Pulmonary artery endothelial cell (primary cell): Measurements from ENCODE around the gene CDC40. TPM values are rescaled to one million over a fixed set of nuclear protein-coding genes. Genes with fewer than 3 reads are reported as not detected.

ENCODE experiments used
- DNase-seq: peaks from one replicate; pipeline ENCODE4 v3.0.0-alpha.2; 2011; ENCODE audit warnings: low read depth, low spot score
- total RNA-seq: library from RNA; depleted of rRNA; stranded (reverse); fragments of >200 nt; gene quantifications from 2 replicates; pipeline ENCODE4 v1.2.3, GENCODE V29; 2014

The CDC40 gene
- total RNA-seq = 25.2 and 35.9 TPM in 2 replicates

DNA sequence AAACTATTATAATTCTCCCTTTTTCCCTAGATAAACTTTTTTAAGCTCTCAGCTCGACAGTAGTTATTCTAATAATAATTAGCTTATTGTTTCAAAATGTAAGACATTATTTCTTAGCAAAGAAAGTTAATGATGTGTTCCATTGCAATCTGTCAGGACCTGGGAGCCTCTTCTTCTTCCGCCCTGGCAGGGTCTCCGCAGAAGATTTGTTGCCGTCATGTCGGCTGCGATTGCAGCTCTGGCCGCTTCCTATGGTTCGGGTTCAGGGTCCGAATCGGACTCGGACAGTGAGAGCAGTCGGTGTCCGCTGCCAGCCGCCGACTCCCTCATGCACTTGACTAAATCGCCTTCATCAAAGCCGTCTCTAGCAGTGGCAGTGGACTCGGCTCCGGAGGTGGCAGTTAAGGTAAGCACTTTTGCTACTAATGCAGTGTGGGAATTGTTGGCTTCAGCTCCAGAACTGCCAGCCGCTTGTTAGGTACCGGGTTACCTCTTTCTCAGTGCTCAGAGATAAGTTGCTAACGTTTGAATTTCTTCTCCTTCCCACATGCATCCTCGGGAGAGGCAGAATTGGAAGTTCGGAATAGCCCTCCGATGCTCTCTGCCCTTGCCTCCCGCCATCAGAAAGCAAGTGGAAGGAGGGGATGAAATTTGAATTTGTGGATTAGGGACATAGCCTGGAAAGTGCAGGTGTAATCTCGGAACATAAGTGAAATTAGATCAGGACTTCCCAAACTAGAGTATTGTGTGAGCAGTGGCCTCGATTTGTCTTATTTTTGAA lies at the start of gene CDC40:
Gene CDC40 (plus strand): TSS at position 200 of the 781 bp plus-strand sequence. CDS start 18 bp downstream, at position 218.
- no peak for DNase-seq

DNA sequence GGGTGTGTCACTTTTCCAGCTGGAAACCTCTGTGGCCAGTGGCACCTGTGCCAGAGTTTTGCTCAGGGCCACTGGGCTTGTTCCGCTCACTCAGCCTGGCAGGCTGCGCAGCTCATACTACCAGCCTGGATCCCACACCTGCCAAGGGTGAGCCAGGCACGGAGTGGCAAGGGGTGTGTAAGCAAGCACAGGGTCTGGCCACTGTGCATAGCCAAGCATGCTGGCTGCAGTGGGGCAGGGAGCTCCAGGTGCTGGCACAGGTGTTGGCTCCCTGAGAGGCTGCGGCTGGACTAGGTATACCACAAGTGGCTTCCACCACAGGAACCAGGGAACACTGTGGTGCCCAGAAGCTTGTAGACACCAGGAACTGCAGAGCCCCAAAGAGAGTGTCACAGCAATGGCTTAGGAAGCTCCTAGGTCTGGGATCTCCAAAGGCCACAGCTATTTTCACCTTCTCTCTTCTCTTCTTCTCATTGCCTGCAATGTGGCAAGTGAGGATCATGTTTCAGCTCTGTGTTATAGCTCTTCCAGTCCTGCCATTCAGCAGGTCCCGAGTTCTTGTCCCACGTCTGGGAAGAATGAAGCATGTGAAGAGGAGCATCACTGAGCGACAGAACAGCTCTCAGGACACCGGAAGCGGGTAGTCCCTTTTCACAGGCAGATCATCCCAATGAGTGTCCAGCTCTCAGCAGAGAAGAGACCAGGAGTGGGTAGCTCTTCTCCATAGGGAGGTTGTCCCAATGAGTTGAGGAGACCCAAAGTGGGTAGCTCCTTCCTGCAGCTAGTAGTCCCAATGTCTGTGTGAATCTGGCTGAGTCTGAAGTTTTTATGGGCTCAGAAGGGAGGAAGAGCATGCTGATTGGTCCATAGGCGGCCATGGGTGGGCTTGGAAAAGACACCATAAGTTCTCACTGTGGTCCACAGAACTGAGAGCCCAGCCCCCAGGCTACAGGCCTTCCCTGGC lies 42.0 kb upstream of the CDC40 start:
- DNase-seq = no peak

DNA sequence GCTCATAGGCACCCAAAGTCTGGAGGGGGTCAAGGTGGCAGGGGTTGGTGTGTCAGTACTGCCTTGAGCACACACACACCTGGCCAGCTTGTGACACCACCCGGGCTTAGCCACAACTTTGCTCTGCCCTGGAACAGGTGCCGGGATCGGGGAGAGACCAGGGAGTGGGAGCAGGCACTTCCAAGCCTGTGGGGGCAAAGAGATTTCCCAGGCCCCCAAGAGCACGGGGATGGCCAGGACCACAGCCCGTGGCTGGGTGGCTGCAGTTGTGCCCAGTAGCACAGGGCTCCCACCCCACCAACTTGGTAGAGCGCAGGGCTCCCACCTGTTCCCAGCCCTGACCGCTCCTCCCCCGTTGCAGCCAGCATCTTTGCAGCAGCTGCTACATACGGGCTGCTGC lies 41.2 kb upstream of the CDC40 start:
- no peak for DNase-seq

DNA sequence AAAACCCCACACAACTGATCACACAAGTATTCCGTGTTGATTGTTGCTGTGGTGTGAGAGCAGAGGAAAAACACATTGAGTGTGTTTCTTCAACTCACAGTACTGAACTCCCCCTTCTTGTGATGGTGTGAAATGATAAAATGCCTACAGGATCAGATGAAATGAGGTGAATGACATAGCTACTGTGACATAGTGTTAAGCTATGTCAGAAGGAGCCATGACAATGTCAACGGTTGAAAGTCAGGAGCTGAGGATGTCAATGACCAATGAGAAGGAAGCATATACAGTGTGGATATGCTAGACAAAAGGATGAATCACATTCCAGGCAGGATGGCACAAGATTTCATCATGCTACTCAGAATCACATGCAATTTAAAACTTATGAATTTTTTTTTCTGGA lies 39.6 kb upstream of the CDC40 start:
- DNase-seq = no peak

DNA sequence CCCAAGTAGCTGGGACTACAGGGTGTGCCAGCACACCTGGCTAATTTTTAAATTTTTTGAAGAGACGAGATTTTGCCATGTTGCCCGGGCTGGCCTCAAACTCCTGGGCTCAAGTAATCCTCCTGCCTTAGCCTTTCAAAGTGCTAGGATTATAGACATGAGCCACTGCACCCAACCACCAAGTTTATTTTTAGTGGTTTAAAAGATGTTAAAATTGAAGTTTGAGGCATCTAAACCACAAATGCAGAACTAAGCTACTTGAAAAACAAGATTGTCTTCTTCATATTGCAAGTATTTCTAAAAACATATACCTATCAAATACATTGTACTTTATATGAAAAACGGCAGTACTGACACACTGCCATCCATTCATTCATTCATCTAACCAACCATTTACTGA lies 32.4 kb upstream of the CDC40 start:
- no peak for DNase-seq

DNA sequence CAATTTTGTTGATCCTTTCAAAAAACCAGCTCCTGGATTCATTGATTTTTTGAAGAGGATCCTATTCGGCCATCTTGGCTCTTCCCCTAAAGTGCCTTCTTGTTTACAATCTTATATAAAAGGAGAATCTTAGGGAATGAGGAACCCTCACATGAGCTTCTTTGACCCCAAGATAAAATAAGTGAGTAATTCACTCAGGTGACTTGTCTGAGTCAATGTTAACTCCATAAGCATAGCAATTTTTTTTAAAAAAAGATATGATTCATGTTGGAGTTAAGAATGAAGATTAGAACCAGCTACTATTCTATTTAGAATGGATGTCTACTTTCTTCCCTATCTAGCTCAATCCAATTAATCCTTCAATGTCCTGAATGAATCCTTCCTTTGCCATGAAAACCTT lies 21.7 kb upstream of the CDC40 start:
- DNase-seq = no peak

DNA sequence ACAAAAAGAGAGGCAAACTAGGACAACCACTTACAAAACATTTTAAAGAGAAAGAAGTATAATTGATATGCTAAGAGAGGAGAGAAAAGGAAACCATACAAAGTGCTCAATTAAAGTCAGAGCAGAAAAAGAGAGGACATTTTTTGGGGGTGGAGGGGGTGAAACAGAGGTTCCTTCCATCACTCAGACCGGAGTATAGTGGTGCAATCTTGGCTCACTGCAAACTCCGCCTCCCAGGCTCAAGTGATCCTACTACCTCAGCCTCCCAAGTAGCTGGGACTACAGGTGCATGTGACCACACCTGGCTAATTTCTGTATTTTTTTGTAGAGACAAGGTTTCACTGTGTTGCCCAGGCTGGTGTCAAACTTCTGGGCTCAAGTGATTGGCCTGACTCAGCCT lies 10.1 kb upstream of the CDC40 start:
- no peak for DNase-seq

DNA sequence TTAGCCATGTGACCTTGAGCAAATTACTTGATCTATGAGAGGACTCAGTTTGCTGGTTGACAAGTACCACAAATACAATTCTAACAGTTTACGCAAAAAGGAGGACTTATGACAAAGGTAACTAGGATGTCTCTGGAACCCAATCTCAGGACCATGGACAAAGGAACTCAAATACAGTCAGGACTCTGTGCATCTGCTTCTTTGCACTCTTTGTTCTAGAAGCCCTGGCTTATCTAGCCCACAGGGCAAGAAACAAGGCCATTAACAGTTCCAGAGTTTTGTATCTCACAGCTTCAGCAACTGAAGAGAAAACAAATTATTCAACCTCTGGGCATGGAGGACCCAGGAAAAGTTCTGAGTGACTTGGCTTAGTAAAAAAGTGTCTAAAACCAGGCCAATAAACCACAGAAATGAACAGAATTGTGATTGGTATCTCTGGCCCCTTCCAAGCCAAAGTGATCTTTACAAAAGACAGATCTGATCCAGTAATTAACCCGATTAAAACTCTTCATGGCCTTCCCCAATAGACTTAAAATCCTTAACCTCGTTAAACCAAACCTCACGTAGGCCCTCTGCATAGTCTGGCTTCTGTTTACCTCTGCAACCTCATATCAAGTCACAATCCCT lies 6.6 kb upstream of the CDC40 start:
- DNase-seq = no peak

DNA sequence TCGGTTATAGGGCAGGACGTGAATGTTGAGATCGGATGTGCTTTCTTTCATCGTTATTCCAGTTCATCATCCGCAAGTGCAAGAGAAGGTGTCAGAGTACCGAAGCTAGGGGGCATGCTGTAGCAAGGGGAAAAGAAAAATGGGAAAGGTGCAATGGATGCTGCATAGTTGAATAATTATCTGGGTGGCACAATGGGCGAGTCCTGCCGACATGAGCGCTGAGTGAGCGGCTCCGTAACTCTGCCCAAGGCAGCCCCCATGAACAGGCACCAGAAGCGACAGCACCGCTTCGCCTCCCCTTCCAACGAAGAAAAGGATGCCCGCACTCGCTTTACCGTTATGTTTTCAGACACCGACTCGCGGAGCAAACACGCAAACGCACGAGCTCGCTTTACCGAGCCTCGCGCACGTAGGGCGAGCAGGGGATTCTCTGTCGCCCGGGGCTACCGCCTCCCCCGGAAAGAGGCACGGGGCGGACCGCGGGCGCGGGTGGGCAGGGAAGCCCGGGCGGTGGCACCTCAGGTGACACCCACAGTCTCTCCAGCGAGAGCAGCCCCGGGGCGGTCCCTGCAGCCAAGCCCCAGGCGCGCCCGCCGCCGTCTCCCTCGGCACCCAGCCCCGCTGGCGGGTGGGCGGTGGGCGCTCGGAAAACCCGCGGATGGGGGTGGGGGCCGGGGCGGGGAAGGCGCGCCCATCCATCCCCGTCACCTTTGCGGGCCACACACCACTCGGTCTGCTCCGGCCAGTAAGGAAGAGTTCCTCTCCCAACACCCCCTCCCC lies 1.4 kb upstream of the CDC40 start:
- no peak for DNase-seq

DNA sequence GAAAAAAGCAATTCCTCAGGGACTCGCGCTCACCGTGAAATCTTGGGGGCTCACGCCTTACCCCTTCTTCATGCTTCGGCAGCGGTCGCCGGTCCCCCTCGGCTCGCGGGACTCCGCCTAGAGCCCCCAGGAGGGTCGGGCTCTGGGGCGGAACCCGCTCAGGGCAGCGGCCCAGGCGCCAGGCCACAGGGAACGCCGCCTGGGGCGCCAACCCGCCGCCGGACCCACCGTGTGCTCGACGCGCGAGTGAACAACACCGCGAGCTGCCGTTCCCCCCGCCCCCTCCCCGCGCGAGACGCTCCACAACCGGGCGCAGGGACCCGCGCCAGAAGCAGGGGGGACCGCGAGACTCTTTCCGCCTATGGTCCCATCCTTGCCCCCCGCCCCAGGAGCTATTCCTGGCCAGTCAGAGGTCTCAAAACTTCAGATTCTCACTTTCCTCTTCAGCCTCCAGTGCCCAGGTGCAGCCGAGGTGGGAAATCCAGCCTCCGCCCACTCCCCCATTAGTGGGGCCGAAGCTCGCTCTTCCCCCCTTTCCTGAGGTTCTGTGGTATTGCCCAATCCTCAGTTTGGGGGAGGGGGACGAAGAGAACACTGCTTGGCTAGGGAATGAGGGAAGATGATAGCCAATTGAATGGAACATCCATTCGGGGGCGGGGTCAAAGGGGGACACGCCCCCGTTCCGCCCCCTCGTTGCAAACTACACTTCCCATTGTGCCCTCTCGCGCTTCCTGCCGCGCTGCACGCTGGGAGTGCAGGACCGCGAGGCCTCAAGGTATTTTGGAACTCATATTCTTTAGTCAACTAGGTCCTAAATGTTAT lies 610 bp upstream of the CDC40 start, which contains the start of gene WASF1:
Gene WASF1 (minus strand): TSS at position 265 of the 822 bp plus-strand sequence. CDS start 52,069 bp downstream, outside the sequence.
- DNase-seq = peak; percentile 96

DNA sequence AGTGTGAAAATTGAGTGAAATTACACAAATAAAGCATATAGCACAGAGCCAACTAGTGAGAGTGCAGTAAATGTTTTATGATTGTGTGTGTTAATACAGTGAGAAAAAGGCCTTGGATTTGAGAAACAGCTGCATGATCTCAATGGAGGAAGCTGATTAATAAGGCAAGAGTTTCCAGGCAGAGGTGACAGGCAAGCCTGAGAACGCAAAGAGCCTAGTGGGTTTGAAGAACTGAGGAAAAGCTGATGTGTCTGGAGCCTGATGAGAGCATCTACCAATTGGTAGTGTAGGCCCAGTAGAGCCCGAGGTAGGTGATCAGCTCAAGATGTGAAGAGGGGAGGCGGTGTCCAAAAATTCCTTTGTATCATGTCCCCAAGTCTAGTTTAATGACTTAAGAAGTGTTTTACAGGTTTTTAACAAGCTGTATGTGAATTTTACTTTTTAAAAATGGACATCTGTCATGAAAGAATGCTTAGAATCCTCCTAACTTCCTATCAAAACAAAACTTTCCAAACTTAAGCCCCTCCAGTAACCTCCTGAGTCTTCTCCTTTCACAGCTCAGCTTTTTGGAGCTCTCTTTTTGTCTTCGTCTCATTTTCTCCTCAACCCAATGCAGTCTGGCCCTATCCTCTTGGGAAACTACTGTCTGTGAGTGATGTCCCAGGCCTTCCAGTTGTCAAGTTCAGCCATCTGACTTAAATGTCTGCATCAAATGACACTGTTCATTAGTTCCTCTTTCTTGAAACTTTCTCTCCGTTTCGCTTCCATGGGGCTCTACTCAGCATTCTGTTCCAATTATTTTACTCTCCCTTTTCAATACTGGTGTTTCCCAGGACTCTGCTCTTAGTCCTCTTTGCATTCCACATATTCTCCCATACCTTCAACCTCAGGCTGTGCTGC lies 1.2 kb downstream of the CDC40 start:
- no peak for DNase-seq

DNA sequence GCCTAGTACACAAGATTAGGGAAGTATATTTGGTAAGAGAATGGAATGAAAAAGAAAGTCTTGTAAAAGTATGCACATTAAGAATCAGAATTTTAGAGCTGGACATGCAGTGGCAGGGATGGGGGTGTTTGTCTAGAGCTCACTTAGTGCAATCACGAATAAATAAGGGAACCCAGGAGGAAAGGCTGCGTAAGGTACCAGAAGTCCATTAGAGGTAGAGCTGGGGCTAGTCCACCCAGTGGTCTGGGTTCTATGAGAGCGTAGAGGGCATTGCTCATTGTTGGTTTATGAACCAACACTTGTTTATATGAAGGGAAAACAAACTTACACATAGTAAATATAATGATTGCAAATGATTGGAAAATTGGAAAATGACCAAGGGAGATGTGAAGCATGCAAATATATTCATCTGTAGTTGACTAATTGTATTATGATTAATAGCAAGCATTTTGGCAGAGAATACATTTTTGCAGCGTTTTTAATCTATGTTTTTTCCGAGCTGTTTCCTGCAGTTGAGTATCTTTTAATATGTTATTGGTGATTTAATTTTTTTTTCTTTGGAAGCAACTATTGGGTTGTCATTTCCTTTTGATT lies 3.2 kb downstream of the CDC40 start:
- DNase-seq = no peak

DNA sequence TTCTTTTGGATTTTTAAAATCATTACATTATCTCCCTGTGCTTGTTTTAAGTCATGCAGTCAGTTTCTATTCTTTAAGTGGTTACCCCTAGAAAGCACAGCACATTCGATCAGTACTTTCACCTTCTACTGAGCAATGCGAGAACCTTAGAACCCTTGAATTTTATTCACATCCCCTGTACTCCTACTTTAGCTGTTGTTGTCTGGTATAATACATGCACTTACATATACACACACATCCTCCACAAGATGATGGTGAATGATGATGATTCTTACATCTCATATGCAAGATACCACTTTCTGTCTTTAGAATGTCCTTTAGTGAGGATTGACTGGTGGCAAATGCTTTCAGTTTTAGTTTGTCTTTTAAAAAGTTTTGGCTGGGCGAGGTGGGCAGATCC lies 5.7 kb downstream of the CDC40 start:
- no peak for DNase-seq

DNA sequence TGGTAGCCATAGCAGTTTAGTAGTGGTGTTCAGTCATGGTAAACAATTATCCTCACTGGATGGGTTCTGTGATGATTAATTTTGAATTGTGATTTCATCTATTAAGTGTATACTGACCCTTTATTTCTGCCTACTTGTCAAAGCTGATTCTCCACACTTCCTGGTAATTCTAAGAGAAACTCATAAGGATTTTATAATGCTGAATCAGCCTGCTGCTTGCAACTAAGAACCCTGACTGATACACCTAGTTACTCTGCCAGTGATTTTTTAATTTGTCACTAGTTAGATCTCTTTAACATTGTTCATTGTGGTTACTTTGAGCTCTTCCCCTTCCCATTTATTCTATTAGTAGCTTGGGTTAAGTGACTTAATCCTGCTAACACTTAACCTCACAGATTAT lies 8.6 kb downstream of the CDC40 start:
- DNase-seq = no peak

DNA sequence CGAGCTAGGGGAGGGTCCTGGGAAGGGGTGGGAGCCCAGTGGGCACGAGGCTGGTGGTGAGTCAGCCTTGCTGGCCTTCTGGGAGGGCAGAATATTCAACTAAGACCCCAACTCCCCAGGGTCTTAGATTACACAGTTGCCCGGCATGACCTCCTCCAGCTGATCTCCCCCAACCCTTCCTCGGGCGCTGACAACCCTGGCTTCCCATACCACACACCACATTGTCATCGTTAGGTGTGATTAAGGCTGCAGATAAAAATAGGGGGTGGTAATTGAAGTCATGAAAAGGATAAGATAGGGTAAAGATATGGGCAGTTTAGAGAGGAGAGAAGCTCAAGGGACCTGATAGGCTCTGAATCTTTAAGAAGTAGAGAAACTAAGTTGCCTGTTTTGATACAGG lies 10.5 kb downstream of the CDC40 start:
- no peak for DNase-seq

DNA sequence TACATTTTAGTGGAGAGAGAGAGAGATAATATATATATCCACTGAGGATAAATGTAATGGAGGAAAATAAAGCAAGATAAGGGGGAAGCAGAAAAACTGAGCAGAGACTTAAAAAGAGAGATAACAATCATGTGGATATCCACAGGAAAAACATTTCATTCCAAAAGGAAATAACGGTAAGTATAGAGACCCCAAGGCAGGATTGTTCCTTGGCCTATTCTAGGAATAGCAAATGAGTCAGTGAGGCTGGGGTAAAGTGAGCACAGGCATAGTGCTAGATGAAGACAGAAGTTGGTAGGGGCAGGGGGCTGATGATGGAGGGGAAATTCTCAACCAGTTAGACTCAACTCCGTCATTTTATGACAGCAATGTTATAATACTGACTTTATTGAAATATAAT lies 11.2 kb downstream of the CDC40 start:
- no peak for DNase-seq

DNA sequence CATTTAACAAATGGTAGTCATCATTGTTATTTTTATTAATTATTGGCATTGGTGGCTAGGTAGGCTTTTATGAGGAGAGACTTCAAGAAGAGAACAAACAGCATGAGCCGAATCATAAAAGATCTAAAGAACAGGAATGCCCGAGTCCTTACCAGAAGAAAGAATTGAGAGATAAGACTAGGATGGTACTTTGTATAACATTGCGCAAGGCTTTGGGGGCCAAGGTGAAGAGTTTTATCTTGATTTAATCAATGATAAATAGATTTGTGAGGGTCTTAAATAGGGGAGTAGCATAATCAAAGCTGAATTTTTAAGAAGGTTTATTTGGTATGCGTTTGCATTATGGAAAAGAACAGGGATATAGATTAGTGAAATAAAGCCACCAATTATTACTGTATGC lies 15.4 kb downstream of the CDC40 start:
- no peak for DNase-seq

DNA sequence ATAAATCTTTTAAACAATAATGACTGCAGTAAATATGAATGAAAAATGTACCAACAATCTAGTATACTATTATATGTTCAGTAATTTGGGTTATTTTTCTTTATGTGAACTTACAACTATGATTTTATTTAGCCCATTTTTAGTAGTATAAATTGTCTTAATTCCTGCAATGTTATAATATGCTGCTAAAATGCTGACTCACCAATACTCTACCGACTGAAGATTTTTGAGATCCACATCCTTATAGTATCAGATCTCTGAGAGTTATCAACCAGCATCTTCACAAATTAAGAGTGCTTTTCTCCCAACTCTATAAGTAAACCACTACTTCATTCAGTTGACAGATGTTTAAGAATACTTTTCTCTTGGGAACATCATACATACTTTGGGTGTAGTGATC lies 16.6 kb downstream of the CDC40 start:
- DNase-seq = no peak

DNA sequence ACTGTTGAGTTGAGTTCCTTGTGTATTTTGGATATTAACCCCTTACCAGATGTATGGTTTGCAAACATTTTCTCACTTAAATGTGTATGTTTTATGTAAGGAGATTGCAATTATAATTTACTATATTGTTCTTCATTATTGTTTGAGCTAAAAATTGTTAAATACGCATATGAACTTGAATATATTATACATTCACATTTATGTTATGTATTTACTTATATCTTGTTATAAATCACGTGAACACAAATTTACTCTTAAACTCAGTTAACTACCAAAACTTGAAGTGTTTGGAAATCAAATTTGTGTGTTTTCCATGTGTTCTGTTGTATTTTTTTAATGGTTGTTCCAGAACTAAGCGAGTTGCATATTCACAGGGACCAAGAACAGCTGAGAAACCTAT lies 18.3 kb downstream of the CDC40 start:
- no peak for DNase-seq
